ENCODE results near the gene FGFR1OP2. TPM values are rescaled to one million over a fixed set of nuclear protein-coding genes. Genes with fewer than 3 reads are reported as not detected.

Gene FGFR1OP2
- total RNA-seq, 2 donors from 2014 or later, result 39.2 to 41.5 TPM

DNA sequence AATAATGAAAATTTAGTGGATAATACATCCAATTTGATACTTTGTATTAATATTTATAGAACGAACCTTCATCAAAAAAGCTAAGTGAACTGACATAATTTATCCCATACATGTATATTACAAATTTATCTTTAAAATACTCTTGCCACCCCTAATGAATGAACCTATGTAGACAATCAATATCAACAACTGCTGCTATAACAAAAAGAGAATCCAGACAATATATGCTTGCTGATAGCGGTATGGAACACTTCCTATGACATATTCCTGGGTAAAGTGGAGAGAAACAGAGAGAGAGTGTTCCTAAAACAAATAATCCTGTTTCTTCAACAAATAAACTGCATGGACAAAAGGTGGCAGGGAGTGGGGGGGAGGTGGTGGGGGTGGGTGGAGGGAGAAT, 44.6 kb downstream of the FGFR1OP2 start:
- intact Hi-C loops (cut with DNase I), result no loop called here
- Histone ChIP-seq H3K27me3 (no peaks in the 10 kb centered on the region), H3K4me3 (no peak overlapping the region), H3K27ac (no peak overlapping the region), H3K36me3 (replicated peaks in 1 of 2; ENCODE audit: insufficient read depth in 1 of 2, low read depth in 2 of 2) (peaks cover 4 to 14% of the 10 kb centered on the region in 2 donors), H3K9me3 (no peaks in the 10 kb centered on the region), H3K4me1 (no peaks in the 10 kb centered on the region)
- DNase-seq, result no peak
- ATAC-seq, result no peak
- TF ChIP-seq, protein P1, sequence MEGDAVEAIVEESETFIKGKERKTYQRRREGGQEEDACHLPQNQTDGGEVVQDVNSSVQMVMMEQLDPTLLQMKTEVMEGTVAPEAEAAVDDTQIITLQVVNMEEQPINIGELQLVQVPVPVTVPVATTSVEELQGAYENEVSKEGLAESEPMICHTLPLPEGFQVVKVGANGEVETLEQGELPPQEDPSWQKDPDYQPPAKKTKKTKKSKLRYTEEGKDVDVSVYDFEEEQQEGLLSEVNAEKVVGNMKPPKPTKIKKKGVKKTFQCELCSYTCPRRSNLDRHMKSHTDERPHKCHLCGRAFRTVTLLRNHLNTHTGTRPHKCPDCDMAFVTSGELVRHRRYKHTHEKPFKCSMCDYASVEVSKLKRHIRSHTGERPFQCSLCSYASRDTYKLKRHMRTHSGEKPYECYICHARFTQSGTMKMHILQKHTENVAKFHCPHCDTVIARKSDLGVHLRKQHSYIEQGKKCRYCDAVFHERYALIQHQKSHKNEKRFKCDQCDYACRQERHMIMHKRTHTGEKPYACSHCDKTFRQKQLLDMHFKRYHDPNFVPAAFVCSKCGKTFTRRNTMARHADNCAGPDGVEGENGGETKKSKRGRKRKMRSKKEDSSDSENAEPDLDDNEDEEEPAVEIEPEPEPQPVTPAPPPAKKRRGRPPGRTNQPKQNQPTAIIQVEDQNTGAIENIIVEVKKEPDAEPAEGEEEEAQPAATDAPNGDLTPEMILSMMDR (IDR thresholded peaks at IDR 0.05), result no peak
- 95 to 99% methylated on average over 2 of the region's 2 CpGs for WGBS, 2 donors

DNA sequence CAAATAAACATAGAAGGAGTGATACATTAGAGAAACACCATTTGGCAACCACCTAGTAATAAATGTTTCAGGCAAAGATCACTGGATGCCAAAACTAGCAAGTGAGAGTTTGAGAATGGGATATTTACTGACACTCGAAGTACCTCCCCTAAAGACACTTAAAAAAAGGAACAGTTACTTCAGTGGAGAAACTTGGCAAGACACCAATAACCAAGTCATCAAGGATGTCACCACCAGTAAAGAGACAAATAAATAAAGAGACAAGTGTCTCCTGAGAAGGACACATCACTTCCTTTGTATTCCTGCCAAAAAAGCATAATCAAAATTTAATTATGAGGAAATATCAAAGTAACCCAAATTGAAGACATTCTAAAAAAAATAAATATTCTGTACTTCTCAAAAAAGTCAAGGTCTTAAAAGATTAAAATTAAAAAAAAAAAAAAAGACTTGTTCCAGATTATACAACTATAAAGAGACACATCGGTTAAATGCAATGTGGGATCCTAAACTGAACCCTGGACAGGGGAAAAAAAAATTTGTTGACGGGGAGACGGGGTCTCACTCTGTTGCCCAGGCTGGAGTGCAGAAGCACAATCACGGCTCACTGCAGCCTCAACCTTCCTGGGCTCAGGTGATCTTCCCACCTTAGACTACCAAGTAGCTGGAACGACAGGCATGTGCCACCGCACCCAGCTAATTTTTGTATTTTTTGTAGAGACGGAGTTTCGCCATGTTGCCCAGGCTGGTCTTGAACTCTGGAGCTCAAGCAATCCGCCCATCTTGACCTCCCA, 49.6 kb downstream of the FGFR1OP2 start:
- no peaks in the 10 kb centered on the region for H3K4me1 ChIP-seq
- 92 to 94% methylated on average over 10 of the region's 10 CpGs for WGBS, 2 donors
- DNase-seq (peak in 1 of 4 donors; percentile 15), ATAC-seq (no peak)
- no peaks in the 10 kb centered on the region for H3K27me3 ChIP-seq
- H3K36me3 ChIP-seq (replicated peaks in 1 of 2; ENCODE audit: insufficient read depth in 1 of 2, low read depth in 2 of 2), result peaks cover 0 to 13% of the 10 kb centered on the region in 2 donors
- H3K4me3 ChIP-seq, result no peak overlapping the region
- H3K9me3 ChIP-seq, result no peaks in the 10 kb centered on the region
- TF ChIP-seq, protein P1 (IDR thresholded peaks at IDR 0.05), result no peak
- no peak for TF ChIP-seq POLR2A (IDR thresholded peaks at IDR 0.05)
- intact Hi-C loops (cut with DNase I), result no loop called here
- no peak overlapping the region for H3K27ac ChIP-seq

DNA sequence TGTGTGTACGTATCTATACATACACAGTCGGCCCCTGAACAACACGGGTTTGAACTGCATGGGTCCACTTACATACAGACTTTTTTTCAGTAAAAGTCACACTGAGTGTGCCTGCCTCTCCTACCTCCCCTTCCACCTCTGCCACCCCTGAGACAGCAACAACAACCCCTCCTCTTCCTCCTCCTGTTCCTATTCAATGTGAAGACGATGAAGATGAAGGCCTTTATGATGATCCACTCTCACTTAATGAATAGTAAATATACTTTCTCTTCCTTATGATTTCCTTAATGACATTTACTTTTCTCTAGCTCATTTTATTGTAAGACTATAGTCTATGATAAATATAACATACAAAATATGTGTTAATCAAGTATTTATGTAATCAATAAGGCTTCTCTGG, 50.4 kb downstream of the FGFR1OP2 start:
- intact Hi-C loops (cut with DNase I), result no loop called here
- H3K27ac ChIP-seq, result no peak overlapping the region
- H3K36me3 ChIP-seq (replicated peaks in 1 of 2; ENCODE audit: insufficient read depth in 1 of 2, low read depth in 2 of 2), result peaks cover 0 to 13% of the 10 kb centered on the region in 2 donors
- DNase-seq (no peak), ATAC-seq (no peak)
- no peaks in the 10 kb centered on the region for H3K4me1 ChIP-seq
- TF ChIP-seq, protein P1 (IDR thresholded peaks at IDR 0.05), result no peak
- no peak for TF ChIP-seq POLR2A (IDR thresholded peaks at IDR 0.05)
- 80 to 87% methylated on average over 4 of the region's 4 CpGs for WGBS, 2 donors
- H3K4me3 ChIP-seq, result no peak overlapping the region
- no peaks in the 10 kb centered on the region for H3K9me3 ChIP-seq
- H3K27me3 ChIP-seq, result no peaks in the 10 kb centered on the region

DNA sequence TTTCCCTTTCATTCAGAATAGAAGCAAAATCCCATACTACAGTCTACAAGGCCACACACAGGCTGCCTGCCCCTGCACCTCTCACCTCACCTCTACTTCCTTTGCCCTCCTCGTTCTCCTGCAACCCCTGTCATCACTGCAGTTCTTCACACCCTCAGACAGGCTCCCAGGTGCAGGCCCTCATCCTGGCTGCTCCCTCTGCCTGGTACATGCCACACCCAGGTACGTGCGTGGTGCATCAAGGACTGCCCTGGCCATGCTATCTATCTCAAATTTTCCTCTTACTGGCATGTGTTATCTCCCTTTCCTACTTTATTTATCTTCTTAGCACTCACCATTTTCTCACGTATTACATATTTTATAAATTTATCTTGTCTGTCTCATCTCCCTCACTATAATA, 51.6 kb downstream of the FGFR1OP2 start:
- ATAC-seq (no peak), DNase-seq (no peak)
- TF ChIP-seq, protein P1 (IDR thresholded peaks at IDR 0.05), result no peak
- no peak for TF ChIP-seq POLR2A (IDR thresholded peaks at IDR 0.05)
- no peaks in the 10 kb centered on the region for H3K27me3 ChIP-seq
- H3K9me3 ChIP-seq, result no peaks in the 10 kb centered on the region
- intact Hi-C loops (cut with DNase I), result no loop called here
- H3K27ac ChIP-seq, result no peak overlapping the region
- H3K36me3 ChIP-seq (replicated peaks in 1 of 2; ENCODE audit: insufficient read depth in 1 of 2, low read depth in 2 of 2), result peaks cover 0 to 16% of the 10 kb centered on the region in 2 donors
- H3K4me1 ChIP-seq, result no peaks in the 10 kb centered on the region
- H3K4me3 ChIP-seq, result no peak overlapping the region
- 83 to 88% methylated on average over 4 of the region's 4 CpGs for WGBS, 2 donors

DNA sequence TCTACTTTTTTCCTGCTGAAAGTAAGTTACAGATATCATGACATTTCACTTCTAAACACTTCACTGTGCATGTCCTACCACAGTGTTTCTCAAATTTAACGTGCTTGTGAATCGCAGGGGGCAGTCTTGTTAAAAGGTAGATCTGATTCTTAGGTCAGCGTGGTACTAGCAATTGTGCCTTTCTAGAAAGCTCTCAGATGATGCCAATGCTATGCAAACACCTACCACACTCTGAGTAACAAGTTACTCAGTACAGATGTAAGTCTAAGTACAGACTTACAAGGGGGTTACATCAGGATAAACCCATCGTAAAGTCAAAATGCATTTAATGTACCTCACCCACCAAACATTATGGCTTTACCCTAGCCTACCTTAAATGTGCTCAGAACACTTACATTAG, 53.6 kb downstream of the FGFR1OP2 start:
- peaks cover under 1% of the 10 kb centered on the region for H3K4me1 ChIP-seq
- intact Hi-C loops (cut with DNase I), result no loop called here
- TF ChIP-seq POLR2A (IDR thresholded peaks at IDR 0.05), result no peak
- TF ChIP-seq, protein P1 (IDR thresholded peaks at IDR 0.05), result no peak
- no peak for ATAC-seq
- WGBS, 2 donors, result 88 to 91% methylated on average over 4 of the region's 4 CpGs
- H3K9me3 ChIP-seq, result no peaks in the 10 kb centered on the region
- no peak for DNase-seq
- no peaks in the 10 kb centered on the region for H3K27me3 ChIP-seq
- no peak overlapping the region for H3K4me3 ChIP-seq
- peaks cover 0 to 24% of the 10 kb centered on the region in 2 donors for H3K36me3 ChIP-seq (replicated peaks in 1 of 2; ENCODE audit: insufficient read depth in 1 of 2, low read depth in 2 of 2)
- H3K27ac ChIP-seq, result no peak overlapping the region

Measured in body of pancreas (tissue), 4 donors.